NT2/D1 (cell line): Measurements from ENCODE around the gene SERPINB8.

Experiments used
- SUZ12 ChIP-seq: IDR thresholded peaks from 2 replicates; pipeline ENCODE4 v1.6.1; 2011; ENCODE audit not compliant: insufficient read length, insufficient read depth; ENCODE audit errors: extremely low read depth
- YY1 ChIP-seq: IDR thresholded peaks from 2 replicates; pipeline ENCODE4 v1.6.1; 2011; ENCODE audit not compliant: insufficient read length, insufficient read depth
- ZNF274 ChIP-seq: IDR thresholded peaks from 2 replicates; pipeline ENCODE4 v1.6.1; 2011; ENCODE audit warnings: mild to moderate bottlenecking, low read depth, low read length

GRCh38 chr18:63965716-63966330, 4.1 kb upstream of the SERPINB8 start:
- no peak for TF ChIP-seq YY1
- no peak for TF ChIP-seq SUZ12
- TF ChIP-seq ZNF274: no peak
